ENCODE data around the gene REXO4.

Gene REXO4

DNA sequence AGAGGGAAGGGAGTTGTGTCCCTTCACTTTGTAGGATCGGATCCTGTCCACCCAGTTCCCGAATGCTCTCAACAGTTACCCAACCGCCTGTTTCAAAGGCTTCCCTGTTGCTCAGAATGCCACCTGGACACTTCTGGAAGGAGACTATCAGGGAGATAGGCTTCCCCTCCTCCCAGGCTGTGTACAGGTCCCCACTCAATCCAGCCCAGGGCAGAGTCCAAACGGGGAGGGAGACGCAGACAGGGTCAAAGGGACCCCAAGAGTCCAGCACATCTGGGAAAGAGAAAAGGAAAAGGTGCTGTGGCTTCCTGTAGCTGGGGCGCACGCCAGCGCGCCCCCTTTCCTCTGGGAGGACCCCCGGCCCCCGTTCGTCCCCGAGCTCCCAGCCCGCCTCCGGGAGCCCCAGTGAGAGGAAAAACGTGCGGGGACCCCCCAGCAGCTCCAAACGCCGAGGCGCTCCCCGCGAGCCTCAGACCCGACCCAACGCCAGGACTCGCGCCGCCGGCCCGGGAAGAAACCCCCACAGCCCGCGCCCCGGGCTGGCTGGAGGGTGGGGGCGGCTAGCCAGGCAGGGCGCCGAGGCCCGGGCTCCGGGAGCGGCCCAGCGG lies 42.6 kb downstream of the REXO4 start:
- H3K4me1 Mint-ChIP-seq = peaks cover 52% of the 10 kb centered on the region
- no peak for TF ChIP-seq CTCF (IDR thresholded peaks at IDR 0.05)

DNA sequence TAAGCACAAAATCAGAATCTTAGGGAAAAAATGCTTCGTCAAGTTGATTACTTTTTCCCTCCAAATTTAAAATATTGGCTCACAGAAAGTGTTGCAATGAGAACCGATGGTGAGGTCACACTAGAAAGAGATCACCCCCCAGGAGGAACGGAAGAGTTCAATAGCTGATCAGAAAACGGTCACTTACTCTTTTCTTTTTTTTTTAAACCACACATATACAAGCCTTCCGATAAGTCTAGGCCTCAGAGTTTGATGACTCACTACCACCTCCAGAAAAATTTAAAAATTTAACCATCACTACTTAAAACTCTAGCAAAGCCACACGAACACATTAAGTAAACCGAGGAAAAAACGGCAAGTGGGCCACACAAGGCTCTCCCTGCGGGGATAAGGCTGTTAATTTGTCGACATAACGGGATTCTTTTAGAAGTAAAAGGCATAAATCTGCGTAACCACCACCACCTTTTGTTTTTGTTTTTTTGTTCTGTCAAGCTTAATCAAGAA lies 43.1 kb downstream of the REXO4 start:
- Mint-ChIP-seq H3K4me3 (peak overlapping the region; percentile 97), H3K27ac (peak overlapping the region; percentile 98), H3K4me1 (peaks cover 57% of the 10 kb centered on the region), H3K9me3 (peaks cover 18% of the 10 kb centered on the region), H3K36me3 (ENCODE audit: low read depth) (no peaks in the 10 kb centered on the region), H3K27me3 (ENCODE audit: low read depth, poor library complexity) (peaks cover 5% of the 10 kb centered on the region)
- no peak for TF ChIP-seq CTCF (IDR thresholded peaks at IDR 0.05)
- DNase-seq = no peak

More for the DNA sequence above, 42.6 kb downstream of the REXO4 start:
- DNase-seq = no peak
- H3K27me3 Mint-ChIP-seq (ENCODE audit: low read depth, poor library complexity) = peaks cover 5% of the 10 kb centered on the region
- H3K27ac Mint-ChIP-seq = peak overlapping the region; percentile 98
- peaks cover 18% of the 10 kb centered on the region for H3K9me3 Mint-ChIP-seq
- H3K36me3 Mint-ChIP-seq (ENCODE audit: low read depth) = no peaks in the 10 kb centered on the region
- peak overlapping the region; percentile 97 for H3K4me3 Mint-ChIP-seq

DNA sequence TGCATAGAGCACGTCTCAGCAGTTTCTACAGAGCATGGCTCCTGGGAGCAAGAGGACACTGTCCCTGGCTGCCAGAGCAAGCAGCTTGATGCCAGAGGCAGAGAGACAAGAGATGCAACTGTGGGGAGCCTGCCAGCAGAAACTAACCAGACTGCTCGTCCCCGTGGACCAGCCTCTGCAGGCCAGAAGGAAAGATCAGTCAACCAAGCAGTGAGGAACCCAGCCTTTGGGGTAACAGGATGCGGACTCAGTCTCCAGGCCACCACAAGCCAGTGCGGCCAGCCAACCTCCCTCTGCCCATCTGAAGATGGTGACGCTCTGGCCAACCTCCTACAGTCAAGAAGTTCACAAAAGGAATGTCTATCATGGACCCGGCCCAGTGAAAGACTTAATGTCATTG lies 45.7 kb downstream of the REXO4 start:
- Mint-ChIP-seq H3K36me3 (ENCODE audit: low read depth) (no peaks in the 10 kb centered on the region), H3K4me3 (no peak overlapping the region), H3K27ac (peak overlapping the region; percentile 59), H3K27me3 (ENCODE audit: low read depth, poor library complexity) (peaks cover 3% of the 10 kb centered on the region), H3K9me3 (peaks cover 5% of the 10 kb centered on the region), H3K4me1 (peaks cover 68% of the 10 kb centered on the region)
- no peak for DNase-seq
- no peak for TF ChIP-seq CTCF (IDR thresholded peaks at IDR 0.05)

- no peaks in the 10 kb centered on the region for H3K27me3 Mint-ChIP-seq (ENCODE audit: low read depth, poor library complexity)
- H3K9me3 Mint-ChIP-seq = no peaks in the 10 kb centered on the region
- peaks cover 68% of the 10 kb centered on the region for H3K4me1 Mint-ChIP-seq
- no peaks in the 10 kb centered on the region for H3K36me3 Mint-ChIP-seq (ENCODE audit: low read depth)
- no peak for DNase-seq
- H3K4me3 Mint-ChIP-seq = no peak overlapping the region
- H3K27ac Mint-ChIP-seq = peak overlapping the region; percentile 71
- TF ChIP-seq CTCF (IDR thresholded peaks at IDR 0.05) = no peak
These were observed 46.5 kb downstream of the REXO4 start for GRCh38 chr9:133371261-133371711.

GRCh38 chr9:133370685-133371084 lies 47.1 kb downstream of the REXO4 start:
- Mint-ChIP-seq H3K4me1 (peaks cover 68% of the 10 kb centered on the region), H3K36me3 (ENCODE audit: low read depth) (peaks cover 6% of the 10 kb centered on the region), H3K9me3 (no peaks in the 10 kb centered on the region), H3K27me3 (ENCODE audit: low read depth, poor library complexity) (no peaks in the 10 kb centered on the region), H3K27ac (peak overlapping the region; percentile 73), H3K4me3 (no peak overlapping the region)
- DNase-seq = no peak
- TF ChIP-seq CTCF (IDR thresholded peaks at IDR 0.05) = no peak

GRCh38 chr9:133369933-133370332 lies 47.9 kb downstream of the REXO4 start:
- no peak for DNase-seq
- peak overlapping the region; percentile 73 for H3K27ac Mint-ChIP-seq
- TF ChIP-seq CTCF (IDR thresholded peaks at IDR 0.05) = no peak
- H3K36me3 Mint-ChIP-seq (ENCODE audit: low read depth) = peaks cover 13% of the 10 kb centered on the region
- H3K9me3 Mint-ChIP-seq = no peaks in the 10 kb centered on the region
- H3K4me1 Mint-ChIP-seq = peaks cover 65% of the 10 kb centered on the region
- peak overlapping the region; percentile 24 for H3K4me3 Mint-ChIP-seq
- no peaks in the 10 kb centered on the region for H3K27me3 Mint-ChIP-seq (ENCODE audit: low read depth, poor library complexity)

Data from nephron progenitor cell (in vitro differentiated cells).